ENCODE data around the gene CBFA2T3. TPM values are rescaled to one million over a fixed set of nuclear protein-coding genes. Genes with fewer than 3 reads are reported as not detected.

CBFA2T3 gene
- polyA plus RNA-seq, 3 donors: 5.3 to 32.2 (median 6.2) TPM

DNA sequence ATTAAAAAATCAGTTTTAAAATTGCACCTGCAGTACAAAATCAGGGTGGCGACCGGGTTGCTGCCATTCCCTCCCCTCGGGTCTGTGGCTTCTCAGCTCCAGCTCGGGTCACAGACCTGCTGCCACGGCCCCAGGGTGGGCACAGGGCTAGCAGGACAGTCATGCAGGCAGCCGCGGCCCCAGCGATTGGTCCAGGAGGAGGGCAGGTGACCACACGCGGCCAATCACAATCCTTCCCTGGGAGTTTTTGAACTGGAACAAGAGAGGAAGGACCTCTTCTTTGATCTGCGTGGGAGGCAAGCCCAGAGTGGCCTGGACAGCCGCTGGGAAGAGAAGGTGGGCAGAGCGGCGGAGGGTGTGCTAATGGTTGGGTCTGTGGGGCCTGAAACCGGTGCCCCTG, 25.5 kb downstream of the CBFA2T3 start:
- peaks cover 0 to 3% (median 0%) of the 10 kb centered on the region in 3 donors for H3K27me3 Mint-ChIP-seq (ENCODE audit: low read depth in 3 of 3)
- WGBS (ENCODE audit: insufficient coverage): 98% methylated on average over 13 of the region's 15 CpGs
- Histone ChIP-seq H4K20me1 (ENCODE audit: insufficient read depth, low read length) (peaks cover 81% of the 10 kb centered on the region), H3K27ac (ENCODE audit: low read depth in 1 of 2, low read length in 2 of 2) (no peak overlapping the region), H3K4me1 (ENCODE audit: control insufficient read depth in 1 of 2, insufficient read depth in 2 of 2, low read length in 2 of 2) (peaks cover 8 to 10% of the 10 kb centered on the region in 2 donors), H3K9me3 (replicated peaks in 1 of 2; ENCODE audit: control insufficient read depth in 1 of 2, insufficient read depth in 1 of 2, low read length in 2 of 2) (no peaks in the 10 kb centered on the region), H3K4me3 (replicated peaks in 1 of 3; ENCODE audit: low read depth in 2 of 3, low read length in 3 of 3) (no peak overlapping the region), H3K79me2 (ENCODE audit: insufficient read depth, low read length) (peaks cover 20% of the 10 kb centered on the region), H3K27me3 (ENCODE audit: control insufficient read depth in 2 of 2, insufficient read depth in 2 of 2, low read length in 2 of 2) (no peaks in the 10 kb centered on the region), H3K36me3 (replicated peaks in 1 of 2; ENCODE audit: control insufficient read depth in 1 of 2, insufficient read depth in 2 of 2, low read length in 2 of 2) (peaks cover 7 to 24% of the 10 kb centered on the region in 2 donors), H3K9ac (ENCODE audit: insufficient read depth, low read length, poor library complexity, severe bottlenecking) (no peak overlapping the region), H2AFZ (ENCODE audit: insufficient read depth, low read depth, low read length, poor library complexity, severe bottlenecking) (no peak overlapping the region), H3K4me2 (replicated peaks; ENCODE audit: extremely low read depth, low read length, poor library complexity, severe bottlenecking) (no peak overlapping the region)
- peaks cover 22% of the 10 kb centered on the region for H3K4me1 Mint-ChIP-seq
- intact Hi-C loops (cut with micrococcal nuclease): no loop called here
- H3K9me3 Mint-ChIP-seq: peaks cover 0 to 4% (median 0%) of the 10 kb centered on the region in 7 donors
- no peak for DNase-seq
- TF ChIP-seq, protein P1, sequence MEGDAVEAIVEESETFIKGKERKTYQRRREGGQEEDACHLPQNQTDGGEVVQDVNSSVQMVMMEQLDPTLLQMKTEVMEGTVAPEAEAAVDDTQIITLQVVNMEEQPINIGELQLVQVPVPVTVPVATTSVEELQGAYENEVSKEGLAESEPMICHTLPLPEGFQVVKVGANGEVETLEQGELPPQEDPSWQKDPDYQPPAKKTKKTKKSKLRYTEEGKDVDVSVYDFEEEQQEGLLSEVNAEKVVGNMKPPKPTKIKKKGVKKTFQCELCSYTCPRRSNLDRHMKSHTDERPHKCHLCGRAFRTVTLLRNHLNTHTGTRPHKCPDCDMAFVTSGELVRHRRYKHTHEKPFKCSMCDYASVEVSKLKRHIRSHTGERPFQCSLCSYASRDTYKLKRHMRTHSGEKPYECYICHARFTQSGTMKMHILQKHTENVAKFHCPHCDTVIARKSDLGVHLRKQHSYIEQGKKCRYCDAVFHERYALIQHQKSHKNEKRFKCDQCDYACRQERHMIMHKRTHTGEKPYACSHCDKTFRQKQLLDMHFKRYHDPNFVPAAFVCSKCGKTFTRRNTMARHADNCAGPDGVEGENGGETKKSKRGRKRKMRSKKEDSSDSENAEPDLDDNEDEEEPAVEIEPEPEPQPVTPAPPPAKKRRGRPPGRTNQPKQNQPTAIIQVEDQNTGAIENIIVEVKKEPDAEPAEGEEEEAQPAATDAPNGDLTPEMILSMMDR (IDR thresholded peaks at IDR 0.05): no peak
- no peak overlapping the region for H3K27ac Mint-ChIP-seq
- H3K4me3 Mint-ChIP-seq: no peak overlapping the region
- H3K36me3 Mint-ChIP-seq: peaks cover 52 to 57% of the 10 kb centered on the region in 2 donors

DNA sequence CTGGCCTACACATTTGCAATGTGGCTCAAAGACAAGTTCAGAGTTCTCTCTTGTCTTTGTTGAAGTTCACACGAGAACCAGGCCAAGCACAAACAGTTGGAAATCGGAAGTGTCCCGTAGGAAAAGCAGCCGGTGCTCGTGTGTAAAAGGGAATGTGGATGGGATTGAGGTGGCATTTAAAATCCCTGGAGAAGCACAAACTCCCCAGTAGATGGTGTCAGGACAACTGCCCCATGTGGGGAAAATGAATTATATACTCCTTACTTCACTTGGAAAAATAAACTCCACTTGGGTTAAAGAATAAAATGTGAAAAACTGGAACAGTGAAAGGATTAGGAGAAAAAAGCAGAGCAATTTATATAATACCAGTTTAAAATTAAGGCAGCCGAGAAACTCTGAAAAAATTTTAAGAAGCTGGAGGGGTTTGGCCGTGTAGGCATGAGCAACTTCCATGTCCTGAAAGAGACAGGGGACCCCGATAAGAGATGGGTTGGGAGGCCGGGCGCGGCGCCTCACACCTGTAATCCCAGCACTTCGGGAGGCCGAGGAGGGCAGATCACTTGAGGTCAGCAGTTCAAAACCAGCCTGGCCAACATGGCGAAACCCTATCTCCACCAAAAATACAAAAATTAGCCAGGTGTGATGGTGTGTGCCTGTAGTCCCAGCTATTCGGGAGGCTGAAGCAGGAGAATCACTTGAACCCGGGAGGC, 28.1 kb downstream of the CBFA2T3 start:
- H3K27me3 Mint-ChIP-seq (ENCODE audit: low read depth in 3 of 3): peaks cover 2 to 20% (median 9%) of the 10 kb centered on the region in 3 donors
- intact Hi-C loops (cut with micrococcal nuclease): loop anchor here (10.0 kb wide), 2 partner anchors 86 to 146 kb away; partner anchors contain the start of gene ACSF3 (in 1 of the 2)
- H3K4me2 ChIP-seq (replicated peaks; ENCODE audit: extremely low read depth, low read length, poor library complexity, severe bottlenecking): no peak overlapping the region

More for the DNA sequence above, 28.1 kb downstream of the CBFA2T3 start:
- Histone ChIP-seq H3K9ac (ENCODE audit: insufficient read depth, low read length, poor library complexity, severe bottlenecking) (no peak overlapping the region), H3K27ac (ENCODE audit: low read depth in 1 of 2, low read length in 2 of 2) (no peak overlapping the region), H4K20me1 (ENCODE audit: insufficient read depth, low read length) (peaks cover 94% of the 10 kb centered on the region), H3K4me3 (replicated peaks in 1 of 3; ENCODE audit: low read depth in 2 of 3, low read length in 3 of 3) (no peak overlapping the region), H3K9me3 (replicated peaks in 1 of 2; ENCODE audit: control insufficient read depth in 1 of 2, insufficient read depth in 1 of 2, low read length in 2 of 2) (no peaks in the 10 kb centered on the region), H2AFZ (ENCODE audit: insufficient read depth, low read depth, low read length, poor library complexity, severe bottlenecking) (no peak overlapping the region), H3K4me1 (ENCODE audit: control insufficient read depth in 1 of 2, insufficient read depth in 2 of 2, low read length in 2 of 2) (peaks cover 2 to 6% of the 10 kb centered on the region in 2 donors), H3K79me2 (ENCODE audit: insufficient read depth, low read length) (peaks cover 25% of the 10 kb centered on the region), H3K36me3 (replicated peaks in 1 of 2; ENCODE audit: control insufficient read depth in 1 of 2, insufficient read depth in 2 of 2, low read length in 2 of 2) (peaks cover 7 to 29% of the 10 kb centered on the region in 2 donors), H3K27me3 (ENCODE audit: control insufficient read depth in 2 of 2, insufficient read depth in 2 of 2, low read length in 2 of 2) (no peaks in the 10 kb centered on the region)
- peaks cover 0 to 4% (median 0%) of the 10 kb centered on the region in 7 donors for H3K9me3 Mint-ChIP-seq
- no peak for DNase-seq
- WGBS (ENCODE audit: insufficient coverage): 100% methylated on average over 3 of the region's 17 CpGs
- H3K4me1 Mint-ChIP-seq: peaks cover 32% of the 10 kb centered on the region
- H3K27ac Mint-ChIP-seq: peak overlapping the region in 1 of 7 donors; percentile 37
- H3K4me3 Mint-ChIP-seq: peak overlapping the region in 1 of 2 donors; percentile 28
- TF ChIP-seq, protein P1 (IDR thresholded peaks at IDR 0.05): no peak
- peaks cover 64 to 68% of the 10 kb centered on the region in 2 donors for H3K36me3 Mint-ChIP-seq

Measured in CD14-positive monocyte (primary cell).